ENCODE results near the gene EIF3L. TPM values are rescaled to one million over a fixed set of nuclear protein-coding genes. Genes with fewer than 3 reads are reported as not detected.
A peak's percentile ranks its signal among the peaks of the same experiment; 100 is the strongest.

Gene EIF3L
- total and polyA plus RNA-seq, 2 of the 8 experiments (the other 6 are each of a cell fraction or from before 2014, with no cell fraction given): 639 to 886 TPM

DNA sequence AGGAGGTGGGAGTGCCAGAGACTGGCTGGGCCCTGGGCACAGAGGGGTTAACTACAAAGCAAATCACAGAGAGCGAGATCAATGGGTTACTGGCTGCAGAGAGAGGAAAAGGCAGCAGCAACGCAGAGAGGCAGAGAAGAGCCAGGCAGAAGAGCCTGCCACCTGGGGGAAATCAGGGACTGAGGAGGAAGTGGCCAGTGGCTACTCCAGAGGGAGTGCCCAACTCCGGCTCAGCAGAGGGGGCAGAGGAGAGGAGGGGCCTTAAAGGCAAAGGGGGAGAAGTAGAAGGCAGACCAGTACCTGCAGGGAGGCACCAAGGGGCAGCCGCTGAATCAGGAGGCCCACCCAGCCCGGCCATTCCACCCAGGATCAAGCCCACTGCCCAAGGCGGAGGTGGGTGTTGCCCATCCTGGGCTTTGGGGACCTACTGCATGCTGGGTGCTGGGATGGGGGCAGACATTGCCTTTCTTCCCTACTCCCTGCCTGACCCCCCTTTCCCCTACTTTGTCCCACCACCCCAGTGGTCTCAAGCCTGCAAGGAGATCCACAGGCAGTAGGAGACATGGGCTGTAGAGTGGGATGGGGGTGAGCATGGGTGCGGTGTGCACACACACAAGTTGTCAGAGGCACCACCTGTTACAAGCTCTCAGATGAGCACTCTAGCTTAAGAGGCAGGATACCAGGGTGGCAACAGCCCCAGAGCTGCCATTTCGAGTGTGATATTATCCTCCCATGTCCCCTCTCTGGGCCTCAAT, 27.0 kb upstream of the EIF3L start (continued):
- TF ChIP-seq EP300 (IDR thresholded peaks at IDR 0.05; ENCODE audit: borderline replicate concordance in 1 of 2, low read depth in 2 of 2, low read length in 2 of 2) (no peak), YY1 (IDR thresholded peaks at IDR 0.05; ENCODE audit: low read depth, low read length) (0 out of 2 replicates have a peak, but pooled peaks have one; percentile 28), SUZ12 (IDR thresholded peaks at IDR 0.05; ENCODE audit: low read length) (no peak), CBX5 (IDR thresholded peaks at IDR 0.05; ENCODE audit: low read depth, low read length) (no peak), TAF1 (IDR thresholded peaks at IDR 0.05; ENCODE audit: low read depth, low read length) (0 out of 2 replicates have a peak, but pooled peaks have one; percentile 52), RAD21 (IDR thresholded peaks at IDR 0.05 in 1 of 2, conservative IDR thresholded peaks at IDR 0.05 in 1 of 2; ENCODE audit: low read depth in 2 of 2, low read length in 2 of 2) (peak in 1 of 2 experiments; percentile 32; a peak in 1 of 4 replicates), TAF7 (optimal IDR thresholded peaks at IDR 0.05; ENCODE audit: borderline replicate concordance, low read depth, low read length) (no peak), ATF2 (IDR thresholded peaks at IDR 0.05; ENCODE audit: low read length) (no peak), SIX5 (IDR thresholded peaks at IDR 0.05; ENCODE audit: low read depth, low read length) (no peak), ASH2L (IDR thresholded peaks at IDR 0.05; ENCODE audit: low read length) (no peak), CTBP2 (IDR thresholded peaks at IDR 0.05; ENCODE audit: borderline replicate concordance, insufficient read depth, insufficient read length, low read length) (peak; percentile 92), CREB1 (IDR thresholded peaks at IDR 0.05) (no peak), SAP30 (IDR thresholded peaks at IDR 0.05; ENCODE audit: insufficient read depth, insufficient replicate concordance, low read length) (no peak), EZH2 (IDR thresholded peaks at IDR 0.05; ENCODE audit: low read depth, low read length, severe bottlenecking) (no peak), RXRA (IDR thresholded peaks at IDR 0.05; ENCODE audit: insufficient read depth, low read depth, low read length) (no peak), TEAD4 (IDR thresholded peaks at IDR 0.05; ENCODE audit: low read depth, low read length) (no peak), EGR1 (IDR thresholded peaks at IDR 0.05; ENCODE audit: borderline replicate concordance, low read depth, low read length) (peak; percentile 73), KDM5A (IDR thresholded peaks at IDR 0.05; ENCODE audit: low read length) (no peak), RNF2 (IDR thresholded peaks at IDR 0.05; ENCODE audit: borderline replicate concordance, low read depth, low read length, missing control alignments, poor library complexity, severe bottlenecking) (no peak), SP1 (IDR thresholded peaks at IDR 0.05; ENCODE audit: low read depth, low read length) (peak; percentile 63; the same call in 1 of the 2 replicates), RFX5 (IDR thresholded peaks at IDR 0.05; ENCODE audit: borderline replicate concordance, low read depth, low read length) (no peak), BCL11A (IDR thresholded peaks at IDR 0.05; ENCODE audit: low read depth in 2 of 2, low read length in 2 of 2) (no peak)
